NCI-H226 (cell line): ENCODE data around the gene RPL34.
"Not testable (repeated sequence)": the region's sequence is repeated elsewhere in the genome, so short reads cannot be mapped to it uniquely, and the experiment has no call there.

Experiments
- DNase-seq: peaks from one replicate; pipeline ENCODE4 v3.0.0-alpha.2; 2015

The RPL34 gene

DNA sequence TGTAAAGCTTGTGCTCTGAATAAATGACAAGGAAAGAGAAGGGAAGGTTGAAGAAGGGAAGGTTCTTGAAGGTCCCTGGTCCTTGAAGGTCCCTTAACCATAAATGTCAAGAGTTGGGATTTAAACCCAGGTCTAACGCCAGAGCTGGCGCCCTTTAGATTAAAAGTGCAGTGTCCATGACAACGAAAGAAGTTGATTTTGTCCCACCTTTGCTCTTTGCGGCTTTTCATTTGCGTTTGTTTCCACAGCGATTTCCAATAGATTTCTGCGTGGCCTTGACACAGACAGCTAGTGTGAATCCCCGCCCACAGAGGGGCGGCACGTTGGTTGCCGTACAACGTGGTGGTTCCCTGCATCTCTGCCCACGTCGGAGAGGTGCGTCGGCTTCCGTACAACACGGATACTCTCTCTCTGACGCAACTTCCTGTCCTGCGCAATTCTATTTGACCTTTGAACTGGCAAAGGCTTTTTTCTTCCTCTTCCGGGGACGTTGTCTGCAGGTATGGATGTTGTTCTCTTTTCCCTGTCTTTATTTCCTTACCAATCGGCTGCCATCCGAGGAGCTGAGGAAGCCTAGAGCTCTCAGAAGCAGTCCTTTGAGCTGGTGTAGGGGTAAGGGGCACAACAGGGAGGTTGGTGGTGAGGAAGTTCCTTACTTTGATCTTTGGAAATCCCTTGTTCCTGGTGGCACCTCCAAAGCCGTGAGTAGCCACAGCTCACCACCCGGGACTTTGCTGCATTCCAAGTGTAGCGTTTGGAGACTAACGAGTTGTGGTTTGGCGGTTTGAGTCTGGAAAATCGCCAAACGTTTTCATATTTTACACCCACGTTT is at the start of gene RPL34:
Gene RPL34 (plus strand): TSS at position 476 of the 832 bp plus-strand sequence. CDS start 1,384 bp downstream, outside the sequence.
- peak; percentile 92 for DNase-seq

GRCh38 chr4:108570993-108571569 is 49.3 kb upstream of the RPL34 start:
- DNase-seq = no peak

GRCh38 chr4:108574402-108574801 is 46.0 kb upstream of the RPL34 start:
- no peak for DNase-seq

DNA sequence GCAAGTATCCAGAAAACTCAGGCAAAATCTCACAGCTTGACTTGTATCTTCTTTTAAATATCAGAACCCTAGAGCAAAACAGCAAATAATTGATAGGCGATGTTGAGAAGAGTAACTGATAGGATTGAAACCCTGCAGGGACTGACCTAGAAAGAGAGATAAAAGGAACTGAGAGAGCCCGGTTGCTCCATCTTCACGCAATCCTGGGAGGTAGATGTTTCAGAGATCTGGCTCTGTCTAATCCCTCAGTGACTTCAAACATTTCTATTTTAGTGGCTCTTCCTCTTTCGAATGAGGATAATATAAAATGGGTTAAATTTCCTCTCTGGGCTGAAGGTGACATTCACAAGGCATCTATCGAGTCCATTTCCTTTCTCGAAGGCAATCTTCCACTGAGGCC is 39.3 kb upstream of the RPL34 start:
- no peak for DNase-seq

DNA sequence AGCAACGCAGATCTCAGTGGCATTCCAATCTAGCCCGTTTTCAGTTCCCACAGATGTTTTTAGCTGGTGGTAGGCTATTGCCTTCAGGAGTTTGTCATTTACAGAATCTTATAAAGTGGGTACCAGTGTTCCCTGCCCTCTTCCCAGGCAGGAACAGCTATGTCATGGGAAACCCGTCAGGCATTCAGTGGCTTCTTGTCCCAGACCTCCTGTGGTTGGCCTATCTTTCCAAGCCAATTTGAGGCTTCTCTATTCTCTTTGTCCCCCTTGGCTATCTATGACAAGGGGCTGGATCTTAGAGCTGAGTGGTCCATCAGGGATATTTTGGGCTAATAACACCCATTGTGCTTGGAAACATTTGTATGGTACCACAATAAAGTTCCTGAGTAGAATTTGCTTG is 33.6 kb upstream of the RPL34 start:
- DNase-seq = no peak

DNA sequence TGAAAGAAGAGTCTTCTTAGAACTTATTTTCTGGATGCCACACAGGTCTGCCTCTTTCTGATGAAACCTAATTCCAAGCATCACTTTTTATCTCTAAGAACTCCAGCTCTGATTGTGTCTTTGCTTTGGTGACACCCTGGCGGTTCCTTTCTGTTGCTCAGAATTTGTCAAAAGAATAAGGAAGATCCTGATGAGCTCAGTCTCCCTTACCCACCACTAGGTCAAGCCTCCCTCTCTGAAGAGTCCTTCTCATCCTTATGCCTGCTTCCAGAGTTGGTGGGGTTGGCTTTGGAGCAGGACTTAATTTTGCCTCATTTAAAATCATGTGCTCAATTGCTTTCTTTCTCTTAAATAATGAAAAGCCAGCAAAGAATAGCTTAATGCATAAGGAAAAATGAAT is 31.5 kb upstream of the RPL34 start:
- DNase-seq = no peak

DNA sequence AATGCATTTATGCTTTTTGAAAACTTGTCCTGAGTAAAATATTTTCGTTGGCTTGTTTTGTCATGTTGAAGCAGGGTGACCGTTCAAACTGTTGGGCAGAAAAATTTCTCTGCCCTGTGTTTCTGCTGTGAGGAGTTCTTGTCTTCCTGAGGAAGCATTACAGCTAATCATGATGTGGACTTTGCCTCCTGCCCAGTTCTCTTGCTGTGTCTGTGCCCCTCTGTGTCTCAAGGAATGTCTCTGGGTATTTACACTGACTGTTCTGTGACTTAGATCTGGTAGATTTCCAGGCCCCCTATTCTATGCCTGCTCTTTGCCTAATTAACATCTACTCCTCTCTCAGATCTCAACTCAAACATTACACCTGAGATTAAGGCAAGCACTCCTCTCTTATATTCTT is 30.4 kb upstream of the RPL34 start:
- no peak for DNase-seq

GRCh38 chr4:108590776-108591175 is 29.6 kb upstream of the RPL34 start:
- DNase-seq = no peak

GRCh38 chr4:108592674-108592986 is 27.7 kb upstream of the RPL34 start:
- DNase-seq = no peak

DNA sequence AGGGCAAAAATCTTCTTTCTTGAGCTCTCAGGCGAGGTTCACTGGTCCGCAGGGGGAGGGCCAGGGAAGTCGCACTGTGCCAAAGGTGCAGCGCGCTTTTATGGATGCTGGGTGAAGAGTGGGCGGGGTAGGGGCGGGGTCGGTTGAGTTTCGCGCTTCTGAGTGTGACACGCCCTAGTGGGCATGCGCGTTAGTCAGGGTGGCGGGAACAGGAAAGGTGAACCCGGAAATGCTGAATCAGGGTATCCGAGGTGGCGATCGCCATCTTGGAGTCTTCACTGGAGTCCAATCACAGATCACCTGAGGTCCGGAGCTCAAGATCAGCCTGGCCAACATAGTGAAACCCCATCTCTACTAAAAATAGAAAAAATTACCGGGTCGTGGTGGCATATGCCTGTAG is 26.1 kb upstream of the RPL34 start:
- DNase-seq = not testable (repeated sequence)

GRCh38 chr4:108596344-108596743 is 24.0 kb upstream of the RPL34 start:
- DNase-seq = no peak

- no peak for DNase-seq
Observed at GRCh38 chr4:108601106-108601505, 19.3 kb upstream of the RPL34 start.

GRCh38 chr4:108601532-108601931 is 18.8 kb upstream of the RPL34 start:
- no peak for DNase-seq

GRCh38 chr4:108602163-108602562 is 18.2 kb upstream of the RPL34 start:
- DNase-seq = no peak

- DNase-seq = no peak
Observed at GRCh38 chr4:108607079-108607815, 13.1 kb upstream of the RPL34 start.

- no peak for DNase-seq
Observed at GRCh38 chr4:108611365-108611764, 9.0 kb upstream of the RPL34 start.

DNA sequence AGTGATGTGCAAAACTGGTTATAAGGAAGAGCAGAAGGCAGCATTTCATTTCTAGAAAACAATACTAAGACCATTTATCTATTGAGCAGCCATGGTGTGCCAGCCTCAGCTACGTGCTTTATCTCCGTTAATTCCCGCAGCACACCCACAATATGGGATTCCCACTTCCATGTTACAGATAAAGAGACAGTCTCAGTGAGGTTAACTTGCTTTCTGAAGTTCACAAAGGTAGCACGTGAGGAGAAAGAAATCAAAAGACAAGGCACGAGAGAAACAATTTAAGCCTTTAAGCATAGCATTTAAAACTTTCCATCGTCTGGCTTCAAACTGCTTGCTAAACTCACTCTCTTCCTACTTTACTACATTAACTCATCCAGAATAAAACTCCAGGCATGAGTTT is 8.0 kb upstream of the RPL34 start:
- no peak for DNase-seq

- DNase-seq = no peak
Observed at GRCh38 chr4:108619372-108620100, 840 bp upstream of the RPL34 start.

DNA sequence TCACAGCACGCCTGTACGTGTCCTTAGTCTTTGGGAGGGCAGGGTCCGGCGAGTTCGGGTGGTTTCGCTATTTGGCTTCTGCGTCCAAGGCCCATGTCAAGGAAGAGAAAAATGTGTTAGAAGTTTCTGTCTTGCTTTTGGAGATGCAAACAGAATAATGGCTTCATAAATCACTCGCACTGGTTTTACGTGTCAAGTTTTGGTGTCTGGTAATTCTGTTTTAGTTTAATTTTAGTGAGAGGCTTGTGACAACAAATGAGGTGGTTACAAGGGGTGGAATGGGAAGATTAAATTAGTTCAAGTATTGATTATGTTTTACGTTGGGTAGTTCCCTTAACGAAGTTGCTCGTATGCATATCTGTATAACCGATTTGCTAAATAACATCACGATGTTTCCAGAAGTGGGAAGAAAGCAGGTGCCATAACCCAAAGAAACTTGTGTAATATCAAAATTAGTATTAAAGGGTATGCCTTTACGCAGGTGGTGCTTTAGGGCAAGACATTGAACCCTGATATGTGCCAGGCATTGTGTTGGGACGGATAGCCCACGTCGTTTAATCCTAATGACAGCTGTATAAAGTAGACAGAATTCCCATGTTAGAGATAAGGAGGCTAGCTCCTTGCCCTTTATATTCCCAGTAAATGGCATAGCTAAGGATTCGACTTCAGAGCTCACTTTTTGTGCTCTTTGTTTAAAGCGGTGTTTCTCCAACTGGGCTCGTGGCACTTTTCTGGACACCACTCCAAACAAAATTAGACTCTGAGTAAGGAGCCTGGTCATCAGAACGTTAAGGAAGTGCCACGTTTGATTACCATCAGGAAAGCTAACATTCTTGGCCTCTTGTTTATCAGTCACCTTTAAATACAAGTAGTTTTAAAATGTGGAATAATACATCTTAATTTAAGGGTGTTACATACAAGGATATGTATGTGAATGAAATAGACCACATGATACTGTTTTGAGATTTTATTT is 843 bp downstream of the RPL34 start:
- DNase-seq = no peak

GRCh38 chr4:108622022-108622421 is 1.6 kb downstream of the RPL34 start:
- DNase-seq = no peak

DNA sequence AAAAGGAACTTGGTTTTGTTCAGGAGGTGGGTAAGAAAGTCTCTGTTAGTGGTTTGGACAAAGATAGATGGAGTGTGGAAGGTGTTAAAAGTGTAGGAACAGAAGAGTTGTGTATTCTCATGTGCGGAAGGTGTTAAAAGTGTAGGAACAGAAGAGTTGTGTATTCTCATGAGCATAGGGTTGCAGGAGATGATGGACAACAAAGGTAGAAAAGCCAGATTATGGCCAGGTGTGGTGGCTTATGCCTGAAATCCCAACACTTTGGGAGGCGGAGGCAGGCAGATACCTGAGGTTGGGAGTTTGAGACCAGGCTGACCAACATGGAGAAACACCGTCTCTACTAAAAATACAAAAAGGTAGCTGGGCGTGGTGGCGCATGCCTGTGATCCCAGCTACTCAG is 2.5 kb downstream of the RPL34 start:
- no peak for DNase-seq
